Epithelial cell of prostate (primary cell): ENCODE measurements around the gene FMNL2.
A peak's percentile ranks its signal among the peaks of the same experiment; 100 is the strongest.

Source experiments
- DNase-seq: peaks from one replicate; pipeline ENCODE4 v3.0.0-alpha.2; 2011; ENCODE audit warnings: low read depth, low spot score
- H3K27ac ChIP-seq: fragments of 450-650 bp; 2 replicates; pipeline ENCODE4 v1.5.1; 2017; ENCODE audit warnings: mild to moderate bottlenecking

FMNL2 gene

DNA sequence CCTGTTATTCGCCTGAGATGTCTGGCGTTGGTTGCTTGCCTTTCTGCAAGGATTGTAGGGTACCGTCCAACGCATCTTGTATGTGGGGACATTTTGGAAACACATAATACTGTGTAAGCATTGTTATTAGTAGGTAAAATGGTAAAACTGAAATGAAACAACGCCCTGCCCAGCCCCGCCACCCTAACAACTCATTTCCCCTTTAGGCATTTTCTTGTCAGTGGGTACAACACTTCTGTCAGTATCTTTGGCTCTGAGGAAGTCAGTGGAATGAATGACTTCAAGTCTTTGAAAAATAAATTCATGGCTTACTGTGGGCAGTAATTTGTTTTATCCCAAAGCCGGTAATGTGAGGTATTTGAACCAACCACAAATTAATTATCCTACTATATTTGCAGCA, 86.0 kb downstream of the FMNL2 start:
- no peak for DNase-seq
- peak overlapping the region; percentile 95 for H3K27ac ChIP-seq

- peak; percentile 90 for DNase-seq
- peak overlapping the region; percentile 95 for H3K27ac ChIP-seq
These were observed 86.8 kb downstream of the FMNL2 start for GRCh38 chr2:152421521-152422370.

GRCh38 chr2:152423684-152424083, 88.7 kb downstream of the FMNL2 start:
- H3K27ac ChIP-seq, result no peak overlapping the region
- DNase-seq, result no peak

- no peak for DNase-seq
- peak overlapping the region; percentile 67 for H3K27ac ChIP-seq
These were observed 91.1 kb downstream of the FMNL2 start for GRCh38 chr2:152425765-152426727.

DNA sequence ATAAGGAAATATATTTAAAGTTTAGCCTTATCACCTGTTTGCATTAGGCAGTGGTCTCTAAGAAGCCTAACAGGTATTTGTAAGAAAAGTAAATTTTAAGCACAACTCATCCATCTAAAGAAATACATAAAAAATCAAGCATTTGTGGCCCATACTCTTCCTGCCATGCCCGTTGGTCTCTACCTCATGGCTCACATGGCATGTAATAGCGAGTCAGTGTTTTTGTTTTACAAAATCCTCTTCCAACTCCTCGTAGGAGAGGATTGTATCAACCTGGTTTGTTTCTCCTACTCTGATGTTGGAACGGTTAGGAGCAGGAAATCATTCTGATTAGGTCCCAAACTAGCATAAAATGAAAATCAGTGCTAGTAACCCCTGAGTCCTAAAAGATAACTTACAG, 91.8 kb downstream of the FMNL2 start:
- DNase-seq, result no peak
- H3K27ac ChIP-seq, result peak overlapping the region; percentile 67

GRCh38 chr2:152427902-152428301, 92.9 kb downstream of the FMNL2 start:
- no peak for DNase-seq
- H3K27ac ChIP-seq, result peak overlapping the region; percentile 67

DNA sequence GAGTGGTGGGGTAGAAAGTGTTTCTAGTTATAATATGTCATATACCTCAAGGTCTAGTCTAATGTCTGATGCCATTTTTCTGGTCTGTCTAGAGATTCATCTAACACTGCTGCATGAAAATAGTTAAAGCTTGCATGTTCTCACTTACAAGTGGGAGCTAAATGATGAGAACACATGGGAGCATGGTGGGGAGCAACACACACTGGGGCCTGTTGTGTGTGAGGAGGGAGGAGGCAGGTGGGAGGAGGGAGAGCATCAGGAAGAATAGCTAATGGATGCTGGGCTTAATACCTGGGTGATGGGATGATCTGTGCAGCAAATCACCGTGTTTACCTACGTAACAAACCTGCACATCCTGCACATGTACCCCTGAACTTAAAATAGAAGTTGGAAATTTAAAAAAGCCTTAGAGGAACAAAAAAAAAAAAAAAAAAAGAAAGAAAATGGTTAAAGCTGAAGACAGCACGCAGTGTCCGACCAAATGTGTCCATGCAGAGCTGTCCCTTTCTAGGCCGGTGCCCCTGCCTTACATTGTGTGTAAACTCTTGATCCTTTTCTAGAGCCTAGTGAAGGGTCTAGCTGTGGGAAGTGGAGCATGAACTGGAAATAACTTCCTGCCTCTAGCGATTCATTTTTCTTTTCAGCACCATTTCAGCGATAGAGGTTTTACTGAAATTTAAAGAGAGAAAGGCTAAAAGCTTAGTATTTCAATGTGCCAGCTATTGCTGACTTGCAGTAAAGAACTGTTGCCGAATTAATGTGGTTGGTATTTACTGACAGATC, 94.0 kb downstream of the FMNL2 start:
- no peak for DNase-seq
- no peak overlapping the region for H3K27ac ChIP-seq

DNA sequence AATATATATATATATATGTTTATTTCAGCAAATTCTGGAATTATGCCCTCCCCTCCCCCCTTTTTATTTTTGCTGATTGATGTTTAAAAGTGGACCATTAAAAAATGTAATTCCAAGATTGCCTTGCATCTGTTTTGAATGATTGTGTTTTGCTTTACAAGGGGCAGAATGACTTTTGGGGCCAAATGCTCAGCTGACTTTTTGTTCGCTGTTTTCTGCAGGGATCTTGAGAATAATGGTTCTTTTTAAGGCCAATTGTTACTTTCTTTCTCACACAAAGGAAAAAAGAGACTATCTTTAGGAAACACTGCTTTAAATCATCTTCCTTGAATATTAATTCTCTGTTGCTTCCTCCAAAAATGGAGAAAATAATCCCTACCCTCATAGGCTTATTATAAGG, 95.9 kb downstream of the FMNL2 start:
- DNase-seq, result no peak
- H3K27ac ChIP-seq, result peak overlapping the region; percentile 91

DNA sequence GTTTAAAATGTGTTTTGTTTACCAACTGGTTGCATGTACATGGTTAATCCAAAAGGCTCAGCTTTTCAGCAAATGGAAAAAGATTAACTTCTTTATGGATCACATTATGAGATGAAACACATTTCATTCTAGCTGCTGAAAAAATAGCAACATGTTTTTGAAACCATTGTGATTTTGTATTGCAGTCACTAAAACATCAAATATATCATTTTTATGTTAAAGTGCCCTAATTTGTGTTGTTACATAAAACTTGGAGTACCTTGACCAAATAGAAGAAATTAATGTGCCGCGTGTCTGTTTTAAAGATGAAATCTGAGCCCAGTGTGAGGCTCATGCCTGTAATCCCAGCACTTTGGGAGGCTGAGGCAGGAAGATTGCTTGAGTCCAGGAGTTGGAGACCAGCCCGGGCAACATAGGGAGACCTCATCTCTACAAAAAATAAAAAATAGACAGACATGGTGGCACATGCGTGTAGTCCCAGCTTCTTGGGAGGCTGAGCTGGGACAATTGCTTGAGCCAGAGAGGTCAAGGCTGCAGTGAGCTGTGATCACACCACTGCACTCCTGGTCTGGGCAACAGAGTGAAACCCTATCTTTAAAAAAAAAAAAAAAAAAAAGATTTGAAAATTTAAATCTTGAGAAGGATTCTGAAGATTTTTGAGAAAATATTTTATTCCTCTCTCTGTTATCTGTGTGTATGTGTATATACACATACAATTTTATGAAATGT, 96.6 kb downstream of the FMNL2 start:
- H3K27ac ChIP-seq, result peak overlapping the region; percentile 91
- no peak for DNase-seq

DNA sequence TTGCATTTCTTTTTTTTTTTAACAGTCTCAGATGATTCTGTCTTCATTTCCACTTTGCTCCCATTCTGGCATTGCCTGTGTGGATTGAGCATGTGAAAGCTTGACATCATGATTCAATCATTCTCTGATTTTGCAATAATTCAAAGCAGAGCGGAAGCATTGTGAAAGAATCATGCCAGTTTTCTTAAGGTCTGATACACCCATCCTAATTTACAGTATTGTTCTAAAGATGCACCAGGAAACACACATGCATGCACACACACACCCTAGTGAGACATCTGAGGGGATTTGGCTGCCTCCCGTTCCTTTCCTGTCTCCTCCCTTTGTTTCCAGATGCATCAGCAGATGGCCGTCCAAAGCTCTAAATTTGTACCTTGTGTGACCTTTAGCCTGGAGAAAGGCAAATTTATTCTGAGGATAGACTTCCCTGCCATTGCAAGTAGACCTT, 97.3 kb downstream of the FMNL2 start:
- peak overlapping the region; percentile 91 for H3K27ac ChIP-seq
- peak; percentile 85 for DNase-seq

DNA sequence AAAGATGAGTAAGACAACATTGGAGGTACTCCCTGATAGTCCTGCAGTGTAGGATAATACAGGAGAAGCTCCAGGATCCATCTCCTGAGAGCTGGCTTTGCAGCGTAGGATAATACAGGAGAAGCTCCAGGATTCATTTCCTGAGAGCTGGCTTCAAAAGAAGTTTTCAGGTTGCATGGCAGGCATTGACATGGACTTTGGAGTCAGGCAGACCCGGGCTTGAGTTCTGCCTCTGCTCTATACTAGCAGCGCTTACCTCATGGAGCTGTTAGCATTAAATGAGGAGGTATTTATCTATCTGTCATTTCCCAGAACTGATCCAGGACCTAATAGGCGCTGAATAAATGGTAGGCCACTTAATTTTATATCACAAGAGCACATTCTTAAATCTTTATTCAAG, 97.8 kb downstream of the FMNL2 start:
- peak overlapping the region; percentile 91 for H3K27ac ChIP-seq
- DNase-seq, result no peak

DNA sequence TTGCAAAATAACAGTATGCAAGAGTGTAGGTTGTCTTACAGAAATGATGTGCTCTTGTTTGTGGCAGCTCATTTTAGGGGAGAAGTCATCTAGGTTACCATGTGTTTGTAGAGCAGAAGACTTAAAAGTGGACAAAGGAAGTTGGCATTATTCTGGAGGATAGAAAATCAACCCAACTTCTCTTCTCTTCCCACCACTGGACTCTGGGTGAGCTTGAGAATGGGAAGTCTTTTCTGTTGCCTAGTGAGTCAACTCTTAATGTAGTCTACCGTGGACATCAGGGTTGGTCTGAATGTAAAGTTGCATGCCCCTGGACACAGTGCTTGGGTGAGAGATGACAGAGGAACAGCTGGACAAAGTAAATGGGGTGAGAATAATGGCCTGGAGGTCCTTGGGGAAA, 98.3 kb downstream of the FMNL2 start:
- no peak for DNase-seq
- peak overlapping the region; percentile 91 for H3K27ac ChIP-seq

DNA sequence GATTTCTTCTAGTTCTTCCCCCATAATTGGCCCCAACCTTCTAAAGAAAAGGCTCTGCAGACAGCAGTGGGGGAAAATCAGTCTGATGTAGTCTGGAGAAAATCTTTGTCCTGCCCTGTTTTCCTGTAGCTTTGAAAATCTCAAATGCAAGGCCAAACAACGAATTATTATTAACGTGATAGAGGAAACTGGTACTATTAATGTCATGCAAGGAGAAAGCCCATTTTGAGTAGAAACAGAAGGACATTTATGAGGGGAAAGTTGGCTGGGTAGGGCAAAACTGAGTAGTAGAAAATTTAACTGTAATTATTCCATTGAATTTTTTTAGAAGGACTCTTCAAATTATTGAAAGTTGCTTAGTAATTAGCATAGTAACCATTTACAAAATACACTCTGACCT, 98.8 kb downstream of the FMNL2 start:
- DNase-seq, result no peak
- H3K27ac ChIP-seq, result peak overlapping the region; percentile 91

DNA sequence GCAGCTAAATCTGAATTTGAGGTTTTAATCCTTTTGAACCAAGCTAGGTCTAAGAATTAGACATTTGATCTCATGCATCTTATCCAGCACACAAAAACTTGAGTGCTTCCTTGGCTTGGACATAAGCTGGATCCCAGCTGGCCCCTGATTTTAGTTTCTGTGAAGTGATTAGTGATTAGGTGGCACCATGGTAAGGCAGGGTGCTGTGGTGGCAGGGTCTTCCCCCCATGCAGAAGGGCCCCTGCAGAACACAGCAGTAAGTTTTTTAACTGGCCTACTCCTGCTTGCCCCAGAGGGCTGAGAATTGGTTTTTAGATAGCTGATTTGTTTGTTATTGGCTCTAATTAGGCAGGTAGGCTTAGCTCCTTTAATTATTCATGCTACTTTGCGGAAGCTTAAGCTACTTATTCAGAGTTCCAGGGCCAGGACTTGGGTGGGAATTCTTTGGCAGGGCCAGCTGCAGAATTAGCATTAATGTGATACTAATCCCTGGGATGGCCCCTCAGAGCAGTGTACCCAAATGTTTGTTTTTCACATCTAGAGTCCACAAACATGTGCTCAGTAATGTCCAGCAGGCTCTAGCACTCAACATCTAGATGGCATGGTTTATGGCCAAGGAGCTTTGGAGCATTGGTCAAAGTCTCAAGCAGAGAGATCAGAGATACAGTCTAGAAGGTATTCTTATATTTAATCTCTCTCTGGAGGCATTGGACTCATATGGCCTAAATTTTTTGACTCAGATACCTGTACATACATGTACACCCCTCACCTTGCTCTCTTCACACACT, 99.6 kb downstream of the FMNL2 start:
- H3K27ac ChIP-seq, result no peak overlapping the region
- no peak for DNase-seq

GRCh38 chr2:152436148-152436547, 101.2 kb downstream of the FMNL2 start:
- no peak for DNase-seq
- no peak overlapping the region for H3K27ac ChIP-seq

- no peak overlapping the region for H3K27ac ChIP-seq
These were observed 102.5 kb downstream of the FMNL2 start for GRCh38 chr2:152437276-152438108.

DNA sequence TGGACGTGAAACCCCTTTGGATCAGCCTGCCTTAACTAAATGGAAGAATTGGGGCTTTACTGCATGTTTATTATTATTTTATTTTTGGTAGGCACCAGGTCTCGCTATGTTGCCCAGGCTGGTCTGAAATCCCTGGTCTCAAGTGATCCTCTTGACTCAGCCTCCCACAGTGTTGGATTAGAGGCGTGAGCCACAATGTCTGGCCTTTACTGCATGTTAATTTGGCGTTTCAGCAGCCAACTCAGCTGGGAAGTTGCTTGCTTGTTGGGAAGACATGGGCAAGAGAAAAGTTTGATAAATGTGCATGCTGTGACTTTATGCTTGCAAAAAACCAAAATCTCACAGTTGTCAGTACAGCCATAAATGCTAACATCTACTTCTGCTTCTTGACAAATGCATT, 105.1 kb downstream of the FMNL2 start:
- peak overlapping the region; percentile 69 for H3K27ac ChIP-seq
- no peak for DNase-seq

More at GRCh38 chr2:152437276-152438108, 102.5 kb downstream of the FMNL2 start:
- no peak for DNase-seq

GRCh38 chr2:152440460-152440859, 105.5 kb downstream of the FMNL2 start:
- H3K27ac ChIP-seq, result peak overlapping the region; percentile 69
- DNase-seq, result peak; percentile 37
